MM.1S (cell line): ENCODE results near the gene CD101.

Experiments used
- CTCF ChIP-seq: fragments of 300-600 bp; sonication (generic); IDR thresholded peaks from 2 replicates; pipeline ENCODE4 v1.5.1; 2016; ENCODE audit warnings: antibody characterized with exemption, low read length, mixed read lengths
- EZH2 ChIP-seq: fragments of 300-600 bp; sonication (generic); optimal IDR thresholded peaks from 2 replicates; pipeline ENCODE3; 2017; ENCODE audit warnings: low read depth, mild to moderate bottlenecking, antibody characterized with exemption, low read length, mixed read lengths

GRCh38 chr1:117059678-117060440, 58.3 kb downstream of the CD101 start, which contains the start of gene TTF2:
- TF ChIP-seq CTCF = no peak
- no peak for TF ChIP-seq EZH2
